ENCODE measurements around the gene TBCK.
"Not testable (repeated sequence)": the region's sequence is repeated elsewhere in the genome, so short reads cannot be mapped to it uniquely, and the experiment has no call there.

The TBCK gene

DNA sequence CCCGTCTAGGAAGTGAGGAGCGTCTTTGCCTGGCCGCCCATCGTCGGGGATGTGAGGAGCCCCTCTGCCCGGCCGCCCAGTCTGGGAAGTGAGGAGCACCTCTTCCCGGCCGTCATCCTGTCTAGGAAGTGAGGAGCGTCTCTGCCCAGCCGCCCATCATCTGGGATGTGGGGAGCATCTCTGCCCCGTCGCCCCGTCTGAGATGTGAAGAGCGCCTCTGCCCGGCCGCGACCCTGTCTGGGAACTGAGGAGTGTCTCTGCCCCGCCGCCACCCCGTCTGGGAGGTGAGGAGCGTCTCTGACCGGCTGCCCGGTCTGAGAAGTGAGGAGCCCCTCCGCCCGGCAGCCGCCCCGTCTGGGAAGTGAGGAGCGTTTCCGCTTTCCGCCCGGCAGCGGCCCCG is 5.2 kb upstream of the TBCK start:
- not testable (repeated sequence) for DNase-seq

DNA sequence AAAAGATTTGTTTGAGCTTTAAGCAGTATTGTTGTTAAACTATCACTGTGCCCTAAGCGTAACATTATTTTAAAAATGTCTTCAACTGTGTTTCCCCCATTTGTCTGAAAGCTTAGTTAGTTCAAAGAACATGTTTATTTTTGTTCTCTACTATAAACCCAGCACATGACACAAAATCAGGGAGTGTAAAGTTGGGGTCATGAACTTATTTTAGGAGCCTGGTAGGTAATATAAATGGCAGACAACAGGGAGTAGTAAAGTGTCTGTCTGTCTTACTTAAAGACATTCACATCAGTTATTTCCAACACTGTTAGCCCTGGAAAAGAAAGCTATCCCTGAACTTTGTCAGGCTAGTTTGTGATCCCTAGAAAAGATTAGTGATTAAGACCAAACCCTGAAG is 4.2 kb upstream of the TBCK start:
- no peak for DNase-seq

DNA sequence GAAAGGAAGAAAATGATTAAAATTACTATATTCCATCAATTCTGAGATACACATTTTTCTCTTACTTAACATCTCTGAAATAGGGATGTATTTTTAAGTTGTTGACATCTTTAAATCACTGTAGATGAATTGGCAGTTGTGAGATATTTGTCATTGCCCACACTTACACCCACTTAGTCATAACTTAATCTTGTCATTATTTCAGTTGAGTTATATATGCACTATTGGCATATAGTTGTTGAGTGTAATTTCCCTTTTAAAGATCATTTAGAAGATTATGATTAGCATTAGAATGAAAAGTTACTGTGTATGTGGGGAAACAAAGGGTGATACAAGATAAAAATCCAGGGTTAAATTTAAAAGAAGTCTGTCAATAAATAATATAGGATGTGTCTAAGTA is 2.5 kb upstream of the TBCK start:
- DNase-seq = no peak

DNA sequence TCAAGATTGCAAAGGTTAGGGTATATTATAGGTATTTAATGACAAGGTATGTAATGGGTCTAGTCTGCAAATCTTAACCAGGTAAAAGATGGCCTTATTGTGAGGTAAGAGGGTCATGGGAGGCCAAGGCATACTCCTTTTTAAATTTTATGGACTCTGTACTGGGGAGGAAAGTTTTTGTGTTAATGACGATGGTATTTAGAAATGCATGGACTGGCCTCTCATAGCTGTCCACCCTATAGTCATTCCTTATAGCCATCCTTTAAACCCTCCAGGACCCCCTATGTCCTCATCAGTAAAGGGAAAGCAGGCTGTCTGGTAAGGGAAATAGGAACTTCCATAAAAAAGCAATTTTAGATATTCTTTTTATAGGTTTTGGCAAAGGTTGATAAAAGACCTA is 1.8 kb upstream of the TBCK start:
- no peak for DNase-seq

DNA sequence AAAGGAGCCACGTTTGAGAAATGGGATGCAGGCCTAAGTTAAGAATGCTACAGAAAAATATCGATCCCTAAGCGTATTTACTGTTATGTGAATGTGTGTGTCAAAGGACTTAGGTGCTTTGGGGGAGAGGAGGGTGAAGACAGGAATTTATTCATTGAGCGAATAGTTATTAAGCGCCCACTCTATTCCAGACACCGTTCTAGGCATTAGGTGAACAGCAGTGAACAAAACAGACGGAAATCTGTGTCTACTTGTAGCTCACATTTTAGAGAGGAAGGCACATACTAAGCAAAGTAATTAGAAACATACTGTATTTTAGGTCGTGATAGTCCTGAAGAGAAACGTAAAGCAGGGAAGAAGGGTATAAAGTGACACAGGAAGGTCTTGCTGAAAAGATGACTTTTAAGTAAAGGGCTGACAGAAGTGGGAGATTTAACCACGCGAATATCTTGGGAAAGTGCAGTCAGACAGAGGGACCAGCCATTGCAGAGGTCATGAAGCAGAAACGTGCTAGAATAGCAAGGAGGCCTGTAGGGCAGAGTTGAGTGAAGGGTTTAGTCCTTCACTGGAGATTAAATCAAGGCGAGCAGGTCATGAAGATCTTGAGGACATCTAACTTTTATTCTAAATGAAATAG is 882 bp upstream of the TBCK start:
- no peak for DNase-seq

DNA sequence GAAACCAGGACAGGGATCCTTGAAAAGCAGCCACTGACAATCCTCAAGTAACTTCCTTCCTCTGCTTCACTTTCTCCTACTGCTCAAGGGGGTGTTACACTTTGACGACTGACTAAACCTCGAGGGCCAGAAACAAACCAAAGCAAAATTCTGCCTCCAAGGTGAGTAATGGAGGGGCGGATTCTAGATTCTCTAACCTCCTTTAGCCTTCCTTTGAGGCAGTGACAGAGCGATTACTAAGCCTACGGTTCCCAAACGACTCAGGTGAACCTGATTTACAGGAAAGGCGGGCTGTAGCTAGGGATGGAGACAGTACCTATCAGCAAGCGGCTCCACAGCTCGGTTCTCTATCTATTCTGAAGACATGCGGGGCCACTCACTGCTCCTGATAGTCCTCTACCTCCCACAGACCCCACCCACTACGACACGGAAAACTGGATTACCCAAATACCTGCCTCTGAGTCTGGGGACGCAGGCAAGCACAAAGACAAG is 487 bp downstream of the TBCK start:
- no peak for DNase-seq

DNA sequence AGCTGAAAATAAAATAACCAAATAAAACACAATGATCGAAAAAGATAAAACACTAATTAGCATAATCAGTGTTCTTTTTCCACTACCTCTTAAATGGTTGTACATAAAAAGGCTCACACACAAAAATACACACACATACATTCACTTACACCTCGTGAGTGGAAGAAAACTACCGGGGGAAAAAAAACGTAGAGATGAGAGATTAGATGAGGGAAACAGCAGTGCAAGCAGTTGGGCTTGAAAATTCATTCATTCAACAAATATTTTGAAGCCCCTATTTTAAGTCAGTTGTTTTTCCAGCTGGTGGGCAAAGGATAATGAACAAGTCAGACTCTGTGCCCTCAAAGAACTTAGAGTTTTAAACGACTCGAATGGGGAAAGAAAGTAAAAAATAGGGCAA is 1.0 kb downstream of the TBCK start:
- no peak for DNase-seq

DNA sequence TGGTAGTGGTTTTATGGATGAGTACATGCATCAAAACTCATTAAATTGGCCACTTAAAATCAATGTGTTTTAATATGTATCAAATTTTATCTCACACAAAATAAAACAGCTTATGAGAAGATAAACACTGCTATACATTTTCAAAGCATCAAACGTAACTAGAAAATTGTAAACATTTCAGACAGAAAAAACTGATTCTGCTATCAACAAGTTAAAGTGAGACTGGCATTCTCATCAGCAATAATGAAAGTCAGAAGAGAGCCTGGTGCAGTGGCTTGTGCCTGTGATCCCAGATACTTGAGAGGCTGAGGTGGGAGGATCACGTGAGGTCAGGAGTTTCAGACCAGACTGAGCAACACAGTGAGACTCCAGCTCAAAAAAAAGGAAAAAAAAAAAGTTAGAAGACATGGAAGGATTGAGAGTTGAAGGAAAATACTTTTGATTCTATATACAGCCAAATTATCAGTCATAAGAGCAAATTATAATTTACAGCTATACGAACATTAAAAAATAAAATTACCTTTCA is 2.9 kb downstream of the TBCK start:
- no peak for DNase-seq

DNA sequence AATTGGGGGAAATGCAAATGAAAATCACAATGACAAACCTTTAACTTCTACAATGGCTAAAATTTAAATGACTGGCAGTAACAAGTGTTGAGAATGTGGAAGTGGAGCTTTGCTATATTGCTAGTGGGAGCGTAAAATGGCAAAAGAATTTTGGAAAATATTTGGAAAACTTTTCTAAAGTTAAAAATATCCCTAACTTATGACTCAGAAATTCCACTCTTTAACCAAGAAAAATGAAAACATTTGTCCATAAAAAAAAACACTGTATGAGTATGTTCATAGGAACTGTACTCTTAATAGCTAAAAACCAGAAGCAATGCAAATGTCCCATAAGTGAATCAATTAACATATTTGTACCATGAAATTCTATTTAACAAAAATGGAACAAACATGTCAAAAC is 3.6 kb downstream of the TBCK start:
- DNase-seq = no peak

DNA sequence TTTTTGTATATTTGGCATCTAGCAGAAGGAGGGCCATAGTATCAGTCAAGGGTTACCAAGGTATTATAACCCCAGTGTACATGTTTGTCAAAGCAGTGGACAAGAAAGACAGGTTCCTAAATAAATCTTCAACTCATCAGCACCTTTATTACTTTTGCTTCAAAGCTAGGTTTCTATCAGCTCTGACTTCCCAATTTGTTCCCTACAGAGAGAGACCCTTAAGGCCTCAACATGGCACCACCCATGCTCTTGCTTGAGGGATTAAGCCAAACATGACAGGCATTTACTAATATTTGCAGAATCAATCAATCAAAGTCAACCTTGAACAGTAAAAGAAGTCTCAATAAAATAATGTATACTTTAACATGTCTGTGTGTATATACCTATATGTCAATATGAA is 9.4 kb downstream of the TBCK start:
- no peak for DNase-seq

DNA sequence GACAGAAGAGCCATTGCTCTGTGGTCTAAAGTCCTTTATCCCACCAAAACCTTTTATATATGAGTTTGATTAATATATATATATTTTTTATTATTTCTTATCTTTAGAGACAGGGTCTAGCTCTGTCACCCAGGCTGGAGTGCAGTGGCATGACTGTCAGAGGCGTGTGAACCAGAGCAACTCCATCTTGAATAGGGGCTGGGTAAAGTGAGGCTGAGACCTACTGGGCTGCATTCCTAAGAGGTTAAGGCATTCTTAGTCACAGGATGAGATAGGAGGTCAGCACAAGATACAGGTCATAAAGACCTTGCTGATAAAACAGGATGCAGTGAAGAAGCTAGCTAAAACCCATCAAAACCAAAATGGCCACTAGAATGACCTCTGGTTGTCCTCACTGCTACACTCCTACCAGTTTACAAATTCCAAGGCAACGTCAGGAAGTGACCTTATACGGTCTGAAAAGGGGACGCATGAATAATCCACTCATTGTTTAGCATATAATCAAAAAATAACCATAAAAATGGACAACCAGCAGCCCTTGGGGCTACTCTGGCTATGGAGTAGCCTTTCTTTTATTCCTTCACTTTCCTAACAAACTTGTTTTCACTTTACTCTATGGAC is 10.5 kb downstream of the TBCK start:
- DNase-seq = no peak

DNA sequence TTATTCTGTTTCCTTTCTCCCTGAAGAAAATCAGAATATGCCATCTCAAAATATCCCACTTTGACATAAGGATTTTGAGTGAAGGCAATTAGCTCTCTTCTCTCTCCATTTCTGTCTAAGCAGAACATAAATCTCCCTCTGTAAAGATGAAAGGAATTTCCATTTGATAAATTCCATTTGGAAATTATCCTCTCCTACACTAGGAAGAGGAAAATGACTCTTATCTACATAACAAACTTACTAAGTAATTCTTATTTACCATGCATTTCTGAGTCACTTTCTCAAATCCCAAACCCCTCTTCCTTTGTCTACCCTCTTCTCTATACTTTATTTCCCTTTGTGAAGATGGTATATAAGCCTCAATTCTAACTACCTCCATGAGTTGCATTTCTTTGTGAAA is 11.4 kb downstream of the TBCK start:
- DNase-seq = no peak

DNA sequence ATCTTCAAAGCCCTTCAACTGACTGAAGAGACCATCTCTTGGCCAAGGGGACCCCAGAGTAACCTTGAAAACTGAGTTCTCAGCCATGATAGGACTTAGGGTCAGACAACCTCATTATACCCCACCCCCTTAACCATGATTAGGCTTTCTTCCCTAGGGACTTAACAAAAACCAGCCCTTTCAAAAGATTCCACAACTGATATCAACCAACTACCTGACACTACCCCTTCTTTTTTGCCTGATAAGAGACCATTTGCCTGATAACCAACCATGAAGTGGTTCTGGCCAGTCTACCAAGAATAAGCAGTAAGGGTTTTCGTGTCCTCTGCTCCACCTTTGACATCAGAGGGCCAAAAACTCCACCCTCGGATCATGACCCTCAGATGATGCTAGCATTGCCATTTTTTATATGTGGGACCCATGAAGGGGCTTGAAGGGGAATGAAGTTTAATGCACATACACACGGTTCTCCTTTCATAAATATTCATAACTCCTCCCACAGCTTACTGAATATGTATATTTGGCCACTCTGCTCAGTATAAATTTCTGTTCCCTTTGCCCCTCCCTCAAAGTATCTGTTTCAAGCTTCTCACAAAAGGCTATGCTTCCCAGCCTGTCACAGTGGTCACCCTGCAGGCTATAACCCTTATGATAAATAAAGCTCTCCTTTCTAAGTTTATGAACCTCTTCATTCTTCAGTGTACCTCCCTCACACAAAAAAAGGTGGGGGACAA is 12.3 kb downstream of the TBCK start:
- DNase-seq = no peak

DNA sequence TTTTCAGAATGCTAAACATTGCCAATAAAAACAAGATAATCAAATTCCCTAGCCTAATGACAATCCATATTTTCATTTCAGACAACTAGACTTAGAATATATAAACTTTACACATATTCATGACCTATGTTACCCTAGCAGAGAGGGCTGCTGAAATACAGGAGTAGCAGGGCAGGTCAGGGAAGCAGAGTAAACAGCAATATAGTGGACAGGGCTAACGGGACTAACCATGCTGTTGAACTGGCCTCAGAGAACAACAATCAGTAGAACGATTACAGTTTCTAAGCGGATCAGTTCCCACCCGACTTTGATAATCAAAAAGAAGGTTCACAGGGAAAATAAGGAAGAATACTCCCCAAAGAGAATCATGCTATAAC is 14.0 kb downstream of the TBCK start:
- no peak for DNase-seq

DNA sequence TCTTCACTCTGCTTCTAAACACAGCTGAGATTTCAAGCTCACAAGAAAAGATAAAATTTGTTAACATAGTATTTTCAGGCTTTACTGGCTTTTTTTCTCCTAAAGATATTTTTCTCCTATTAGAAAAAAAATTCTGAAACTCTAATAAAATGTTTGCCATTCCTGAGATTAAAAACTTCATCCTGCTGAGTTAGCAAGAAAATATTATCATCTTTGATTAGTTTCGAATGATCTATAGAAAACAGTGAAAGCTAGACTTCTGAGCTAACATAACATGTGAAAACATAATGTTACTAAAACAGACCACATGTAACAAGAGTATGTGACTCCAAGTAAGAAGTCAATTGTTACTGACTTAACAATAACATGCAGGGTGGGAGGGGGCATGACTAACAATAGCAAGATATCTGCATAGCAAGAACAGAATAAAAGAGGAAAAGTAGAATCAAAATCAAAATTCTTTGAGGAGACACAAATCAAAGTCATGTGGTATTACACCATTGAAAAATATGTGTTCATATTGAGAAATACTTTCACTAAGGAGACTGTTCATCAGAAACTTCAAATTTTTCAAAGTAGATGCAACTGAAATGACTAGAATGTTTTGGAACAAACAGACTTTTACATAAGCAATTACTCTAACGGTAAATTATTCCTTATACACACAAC is 14.5 kb downstream of the TBCK start:
- DNase-seq = no peak

DNA sequence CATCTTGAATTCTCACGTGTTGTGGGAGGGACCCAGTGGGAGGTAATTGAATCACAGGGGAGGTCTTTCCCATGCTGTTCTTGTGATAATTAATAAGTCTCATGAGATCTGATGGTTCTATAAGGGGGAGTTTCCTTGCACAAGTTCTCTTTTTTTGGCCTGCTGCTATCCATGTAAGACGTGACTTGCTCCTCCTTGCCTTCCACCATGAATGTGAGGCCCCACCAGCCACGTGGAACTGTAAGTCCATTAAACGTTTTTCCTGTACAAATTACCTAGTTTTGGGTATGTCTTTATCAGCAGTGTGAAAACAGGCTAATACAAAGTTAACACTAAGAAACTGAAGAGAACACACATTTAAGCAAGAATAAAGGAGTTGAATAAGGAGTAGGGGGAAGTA is 16.0 kb downstream of the TBCK start:
- DNase-seq = no peak

DNA sequence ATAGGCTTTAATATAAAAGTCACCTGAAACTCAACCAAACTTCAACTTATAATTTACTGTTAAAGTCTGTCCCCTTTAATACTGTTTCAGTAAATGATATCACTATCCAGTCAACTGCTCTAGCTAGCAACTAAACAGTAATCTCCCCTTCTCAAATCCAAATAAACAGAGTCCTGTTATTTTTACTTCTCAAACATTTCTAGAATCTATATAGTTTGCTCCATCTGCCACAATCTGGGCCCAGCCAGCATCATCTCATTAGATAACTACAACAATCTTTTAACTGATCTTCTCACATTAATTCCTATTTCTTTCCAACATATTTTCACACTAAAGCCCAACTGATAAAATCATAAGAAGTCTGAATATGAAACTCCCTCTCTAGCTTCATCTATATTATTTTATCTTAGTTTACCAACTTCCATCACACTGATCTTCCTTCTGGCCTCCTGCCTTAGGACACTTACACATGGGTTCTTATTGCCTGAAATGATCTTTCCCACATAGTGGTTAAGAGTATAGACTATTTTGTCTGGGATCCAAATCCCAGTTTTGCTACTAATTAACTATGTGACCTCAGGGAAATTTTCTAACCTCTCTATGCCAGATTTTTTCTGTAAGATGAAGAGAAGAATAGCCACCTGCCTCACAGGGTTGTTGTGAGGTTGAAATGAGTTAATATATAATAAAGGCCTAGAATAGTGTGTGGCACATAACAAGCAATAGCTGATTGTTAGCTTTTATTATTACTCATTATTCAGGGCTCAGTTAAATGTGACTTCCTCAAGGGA is 18.6 kb downstream of the TBCK start:
- DNase-seq = no peak

DNA sequence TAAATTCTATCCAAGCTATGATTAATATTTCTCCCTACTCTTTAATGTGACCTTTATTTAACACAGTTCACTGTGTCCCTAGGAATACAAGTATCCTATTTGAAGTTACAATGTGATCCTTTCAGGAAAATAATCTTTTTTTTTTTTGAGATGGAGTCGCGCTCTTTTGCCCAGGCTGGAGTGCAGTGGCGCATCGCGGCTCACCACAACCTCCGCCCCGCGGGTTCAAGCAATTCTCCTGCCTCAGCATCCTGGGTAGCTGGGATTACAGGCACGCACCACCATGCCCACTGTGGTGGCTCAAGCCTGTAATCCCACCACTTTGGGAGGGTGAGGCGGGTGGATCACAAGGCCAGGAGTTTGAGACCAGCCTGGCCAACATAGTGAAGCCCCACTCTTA is 21.9 kb downstream of the TBCK start:
- no peak for DNase-seq

DNA sequence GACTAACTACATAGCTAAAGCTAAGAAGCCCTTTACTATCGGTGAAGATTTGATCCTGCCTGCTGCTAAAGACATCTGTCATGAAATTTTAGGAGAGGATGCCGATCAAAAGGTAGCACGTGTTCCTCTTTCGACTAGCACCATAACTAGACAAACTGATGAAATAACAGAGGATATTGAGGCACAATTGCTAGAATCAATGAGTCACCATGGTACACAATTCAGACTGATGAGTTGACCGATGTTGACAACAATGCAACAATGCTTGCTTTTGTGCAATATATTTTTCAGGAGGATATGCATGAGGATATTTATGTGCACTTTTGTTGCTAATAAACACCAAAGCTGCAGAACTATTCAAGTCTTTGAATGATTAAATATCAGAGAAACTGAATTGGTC is 24.3 kb downstream of the TBCK start:
- no peak for DNase-seq

DNA sequence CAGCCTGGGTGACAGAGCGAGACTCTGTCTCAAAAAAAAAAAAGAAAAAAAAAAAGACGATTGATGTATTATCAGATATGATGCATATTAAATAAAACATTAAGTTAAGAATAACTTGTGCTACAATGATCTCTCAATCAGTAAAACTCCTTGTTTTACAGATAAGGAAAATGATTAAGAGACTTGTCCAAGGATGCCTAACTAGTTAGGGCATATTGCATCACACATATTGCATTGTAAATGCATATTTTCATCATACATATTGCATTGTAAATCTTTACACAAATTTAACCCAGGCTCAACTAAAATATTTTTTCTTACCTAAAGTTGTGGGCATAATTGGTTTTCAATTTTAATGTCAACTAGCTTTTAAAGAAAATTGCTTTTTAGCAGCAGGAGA is 26.3 kb downstream of the TBCK start:
- no peak for DNase-seq

DNA sequence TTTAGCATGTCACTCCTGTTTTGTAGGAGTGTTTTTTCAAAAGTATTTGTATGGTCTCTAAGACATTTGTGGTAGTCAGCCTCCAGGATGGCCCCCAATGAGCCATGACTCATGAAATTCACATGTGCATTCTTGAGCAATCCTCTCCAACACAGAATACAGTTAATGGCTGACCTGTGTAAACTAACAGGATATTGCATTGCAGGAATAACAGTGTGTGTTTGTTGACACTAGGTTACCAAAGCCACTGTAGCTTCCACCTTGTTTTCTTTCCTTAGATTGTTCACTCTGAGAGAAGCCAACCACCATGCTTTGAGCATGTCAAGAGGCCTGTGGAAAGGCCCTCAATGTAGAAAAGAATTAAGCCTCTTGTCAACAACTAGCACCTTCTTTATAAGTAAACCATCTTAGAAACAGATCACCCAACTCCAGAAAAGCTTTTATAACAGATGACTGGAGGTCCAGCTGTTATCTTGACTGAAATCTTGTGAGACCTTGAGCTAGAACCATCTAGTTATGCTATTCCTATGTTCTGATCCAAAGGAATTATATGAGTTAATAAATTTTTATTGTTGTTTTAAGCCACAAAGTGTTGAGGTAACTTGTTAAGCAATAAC is 28.5 kb downstream of the TBCK start:
- no peak for DNase-seq

DNA sequence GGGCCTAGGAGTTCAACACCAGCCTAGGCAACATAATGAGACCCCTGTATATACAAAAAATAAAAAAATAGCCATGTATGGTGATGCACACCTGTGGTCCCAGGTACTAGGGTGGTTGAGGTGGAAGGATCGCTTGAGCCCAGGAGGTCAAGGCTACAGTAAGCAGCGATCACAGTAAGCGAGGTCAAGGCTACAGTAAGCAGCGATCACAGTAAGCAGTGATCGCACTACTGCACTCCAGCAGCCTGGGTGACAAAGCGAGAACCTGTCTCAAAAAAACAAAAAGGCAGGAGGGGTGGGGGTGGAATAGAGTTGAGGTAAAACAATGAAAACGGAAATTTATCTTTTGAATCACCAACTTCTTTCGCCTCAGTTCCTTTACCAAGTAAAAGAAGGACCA is 29.4 kb downstream of the TBCK start:
- no peak for DNase-seq
